ENCODE data around the gene SULT1C4. TPM values are rescaled to one million over a fixed set of nuclear protein-coding genes. Genes with fewer than 3 reads are reported as not detected.
"Not testable (repeated sequence)": the region's sequence is repeated elsewhere in the genome, so short reads cannot be mapped to it uniquely, and the experiment has no call there.

SULT1C4 gene
- total RNA-seq, 1 experiment from 2014 or later = 5.1 TPM

- in situ Hi-C loops (cut with HindIII; ENCODE audit: low pct_unique_long_range_greater_than_20kb, low sequenced_read_pairs) = no loop called here
- peak; percentile 43 for DNase-seq (ENCODE audit: low read depth)
These were observed 25.7 kb downstream of the SULT1C4 start for GRCh38 chr2:108403494-108403893.

GRCh38 chr2:108404784-108405397, 27.1 kb downstream of the SULT1C4 start:
- in situ Hi-C loops (cut with HindIII; ENCODE audit: low pct_unique_long_range_greater_than_20kb, low sequenced_read_pairs) = no loop called here
- DNase-seq (ENCODE audit: low read depth) = no peak

GRCh38 chr2:108407864-108408729, 30.3 kb downstream of the SULT1C4 start:
- in situ Hi-C loops (cut with HindIII; ENCODE audit: low pct_unique_long_range_greater_than_20kb, low sequenced_read_pairs) = no loop called here
- DNase-seq (ENCODE audit: low read depth) = no peak

- in situ Hi-C loops (cut with HindIII; ENCODE audit: low pct_unique_long_range_greater_than_20kb, low sequenced_read_pairs) = no loop called here
- DNase-seq (ENCODE audit: low read depth) = peak; percentile 67
These were observed 32.0 kb downstream of the SULT1C4 start for GRCh38 chr2:108409768-108410167.

GRCh38 chr2:108412995-108413710, 35.4 kb downstream of the SULT1C4 start:
- in situ Hi-C loops (cut with HindIII; ENCODE audit: low pct_unique_long_range_greater_than_20kb, low sequenced_read_pairs) = no loop called here
- peak; percentile 98 for DNase-seq (ENCODE audit: low read depth)

- DNase-seq (ENCODE audit: low read depth) = no peak
- in situ Hi-C loops (cut with HindIII; ENCODE audit: low pct_unique_long_range_greater_than_20kb, low sequenced_read_pairs) = no loop called here
These were observed 35.9 kb downstream of the SULT1C4 start for GRCh38 chr2:108413711-108414095.

- DNase-seq (ENCODE audit: low read depth) = no peak
- in situ Hi-C loops (cut with HindIII; ENCODE audit: low pct_unique_long_range_greater_than_20kb, low sequenced_read_pairs) = no loop called here
These were observed 36.6 kb downstream of the SULT1C4 start for GRCh38 chr2:108414256-108414876.

- no peak for DNase-seq (ENCODE audit: low read depth)
- in situ Hi-C loops (cut with HindIII; ENCODE audit: low pct_unique_long_range_greater_than_20kb, low sequenced_read_pairs) = no loop called here
These were observed 37.2 kb downstream of the SULT1C4 start for GRCh38 chr2:108414945-108415344.

GRCh38 chr2:108417254-108417653, 39.5 kb downstream of the SULT1C4 start:
- in situ Hi-C loops (cut with HindIII; ENCODE audit: low pct_unique_long_range_greater_than_20kb, low sequenced_read_pairs) = no loop called here
- DNase-seq (ENCODE audit: low read depth) = no peak

- in situ Hi-C loops (cut with HindIII; ENCODE audit: low pct_unique_long_range_greater_than_20kb, low sequenced_read_pairs) = no loop called here
- DNase-seq (ENCODE audit: low read depth) = no peak
These were observed 40.7 kb downstream of the SULT1C4 start for GRCh38 chr2:108418416-108418815.

GRCh38 chr2:108423067-108423466, 45.3 kb downstream of the SULT1C4 start:
- DNase-seq (ENCODE audit: low read depth) = no peak
- in situ Hi-C loops (cut with HindIII; ENCODE audit: low pct_unique_long_range_greater_than_20kb, low sequenced_read_pairs) = no loop called here

GRCh38 chr2:108423502-108424251, 45.9 kb downstream of the SULT1C4 start:
- no peak for DNase-seq (ENCODE audit: low read depth)
- in situ Hi-C loops (cut with HindIII; ENCODE audit: low pct_unique_long_range_greater_than_20kb, low sequenced_read_pairs) = no loop called here

GRCh38 chr2:108428286-108429009, 50.7 kb downstream of the SULT1C4 start:
- no peak for DNase-seq (ENCODE audit: low read depth)
- in situ Hi-C loops (cut with HindIII; ENCODE audit: low pct_unique_long_range_greater_than_20kb, low sequenced_read_pairs) = no loop called here

GRCh38 chr2:108435578-108435977, 57.8 kb downstream of the SULT1C4 start:
- in situ Hi-C loops (cut with HindIII; ENCODE audit: low pct_unique_long_range_greater_than_20kb, low sequenced_read_pairs); DNase-seq (ENCODE audit: low read depth): not testable (repeated sequence)

- DNase-seq (ENCODE audit: low read depth) = no peak
- in situ Hi-C loops (cut with HindIII; ENCODE audit: low pct_unique_long_range_greater_than_20kb, low sequenced_read_pairs) = no loop called here
These were observed 59.2 kb downstream of the SULT1C4 start for GRCh38 chr2:108436976-108437375.

Data from Caki2 (cell line).